Right atrium auricular region (tissue), 2 donors: ENCODE data around the gene C12orf76. TPM values are rescaled to one million over a fixed set of nuclear protein-coding genes. Genes with fewer than 3 reads are reported as not detected.
"Not testable (repeated sequence)": the region's sequence is repeated elsewhere in the genome, so short reads cannot be mapped to it uniquely, and the experiment has no call there.

Source experiments
- DNase-seq: peaks from one replicate; pipeline ENCODE4 v3.0.0-alpha.2; 2019; ENCODE audit warnings: low spot score
- H3K27ac ChIP-seq, 2 donors: fragments of 200-600 bp; sonication (generic); 1 replicate in 1 of 2; 2 replicates in 1 of 2; pipeline ENCODE4 v1.5.1; 2016 to 2019
- H3K27me3 ChIP-seq, 2 donors: fragments of 200-600 bp; sonication (generic); one replicate each; pipeline versions ENCODE4 v1.5.1 to v1.6.0; 2017 to 2019
- H3K36me3 ChIP-seq: fragments of 200-600 bp; sonication (generic); one replicate; pipeline ENCODE4 v1.5.1; 2016
- H3K4me1 ChIP-seq, 2 donors: fragments of 200-600 bp; sonication (generic); one replicate each; pipeline versions ENCODE4 v1.5.1 to v1.6.0; 2017 to 2019
- H3K4me3 ChIP-seq, 2 donors: fragments of 200-600 bp; sonication (generic); 1 replicate in 1 of 2; 2 replicates in 1 of 2; pipeline ENCODE4 v1.5.1; 2017 to 2019; ENCODE audit warnings: mild to moderate bottlenecking in 1 of 2, moderate library complexity in 1 of 2
- H3K9me3 ChIP-seq, 2 donors: fragments of 200-600 bp; sonication (generic); one replicate each; pipeline ENCODE4 v1.5.1; 2019
- CTCF ChIP-seq, 2 donors: fragments of 200-600 bp; sonication (generic); IDR thresholded peaks; one replicate each; pipeline ENCODE4 v1.5.1; 2019; ENCODE audit warnings: antibody characterized with exemption in 2 of 2
- total RNA-seq, 2 donors: library from RNA; depleted of rRNA; stranded (reverse); fragments of >200 nt; gene quantifications; one replicate each; pipeline ENCODE4 v1.1.0, GENCODE V29; 2016

C12orf76 gene
- total RNA-seq, 2 donors from 2014 or later = 8.6 to 9.0 TPM

GRCh38 chr12:110050927-110051326, 2.6 kb upstream of the C12orf76 start:
- H3K4me3 ChIP-seq = no peak overlapping the region
- H3K27me3 ChIP-seq = no peaks in the 10 kb centered on the region
- peaks cover 0 to 18% of the 10 kb centered on the region in 2 donors for H3K4me1 ChIP-seq
- no peak overlapping the region for H3K27ac ChIP-seq
- no peaks in the 10 kb centered on the region for H3K36me3 ChIP-seq
- no peaks in the 10 kb centered on the region for H3K9me3 ChIP-seq
- no peak for DNase-seq
- no peak for TF ChIP-seq CTCF (IDR thresholded peaks at IDR 0.05)

DNA sequence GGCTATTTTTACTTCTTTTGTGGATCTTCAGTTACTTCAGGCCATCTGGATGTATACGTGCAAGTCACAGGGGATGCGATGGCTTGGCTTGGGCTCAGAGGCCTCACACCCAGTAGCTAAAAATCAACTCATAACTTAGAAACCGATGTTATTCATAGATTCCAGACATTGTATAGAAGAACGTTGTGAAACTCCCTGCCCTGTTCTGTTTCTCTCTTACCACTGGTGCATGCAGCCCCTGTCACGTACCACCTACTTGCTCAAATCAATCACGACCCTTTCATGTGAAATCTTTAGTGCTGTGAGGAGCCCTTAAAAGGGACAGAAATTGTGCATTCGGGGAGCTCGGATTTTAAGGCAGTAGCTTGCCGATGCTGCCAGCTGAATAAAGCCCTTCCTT, 1.3 kb upstream of the C12orf76 start:
- not testable (repeated sequence) for H3K4me3 ChIP-seq, H3K36me3 ChIP-seq, DNase-seq, H3K27me3 ChIP-seq, H3K9me3 ChIP-seq, H3K27ac ChIP-seq
- peaks cover 0 to 18% of the 10 kb centered on the region in 2 donors for H3K4me1 ChIP-seq

DNA sequence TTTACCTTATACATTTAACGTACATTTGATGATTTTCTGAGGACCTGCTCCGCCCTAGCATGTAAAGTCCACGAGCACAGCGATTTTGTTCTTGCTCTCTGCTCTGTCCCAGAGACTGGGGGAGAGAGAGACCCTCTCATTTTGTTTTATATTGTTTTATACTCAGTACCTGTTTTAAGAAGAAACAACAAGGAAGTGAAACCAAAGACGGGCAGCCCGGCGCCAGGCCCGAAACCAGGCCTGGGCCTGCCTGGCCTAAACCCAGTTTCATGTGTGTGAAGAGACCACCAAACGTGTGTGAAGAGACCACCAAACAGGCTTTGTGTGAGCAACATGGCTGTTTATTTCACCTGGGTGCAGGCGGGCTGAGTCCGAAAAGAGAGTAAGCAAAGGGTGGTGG, 712 bp upstream of the C12orf76 start:
- H3K27me3 ChIP-seq, H3K9me3 ChIP-seq, DNase-seq, H3K36me3 ChIP-seq: not testable (repeated sequence)
- Histone ChIP-seq H3K27ac (peak overlapping the region; percentile 71 to 72), H3K4me3 (peak overlapping the region in 1 of 2 donors; percentile 71), H3K4me1 (peaks cover 0 to 18% of the 10 kb centered on the region in 2 donors)

DNA sequence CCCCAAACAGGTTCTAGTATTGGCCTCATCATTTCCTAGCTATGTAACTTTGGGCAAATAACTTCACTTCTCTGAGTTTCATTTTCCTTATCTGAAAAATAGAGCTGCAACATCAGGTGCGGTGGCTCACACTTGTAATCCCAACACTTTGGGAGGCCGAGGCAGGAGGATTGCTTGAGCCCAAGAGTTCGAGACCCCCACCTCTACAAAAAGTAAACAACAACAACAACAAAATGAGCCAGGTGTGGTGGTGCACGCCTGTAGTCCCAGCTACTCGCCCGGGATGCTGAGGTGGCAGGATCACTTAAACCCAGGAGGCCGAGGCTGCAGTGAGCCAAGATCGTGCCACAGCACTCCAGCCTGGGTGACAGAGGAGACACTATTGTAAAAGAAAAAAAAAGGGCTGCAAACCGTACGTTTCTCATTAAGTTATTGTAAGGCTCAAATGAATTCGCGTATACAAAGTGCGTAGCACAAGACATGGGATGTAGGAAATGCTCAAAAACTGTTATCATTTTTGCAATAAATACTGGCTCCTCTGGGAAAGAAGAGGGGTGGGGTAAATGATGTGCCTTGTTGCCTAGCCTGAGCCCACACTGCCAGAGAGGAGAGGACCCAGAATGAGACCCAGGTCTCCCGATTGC, 903 bp downstream of the C12orf76 start:
- Histone ChIP-seq H3K27me3 (no peaks in the 10 kb centered on the region), H3K9me3 (no peaks in the 10 kb centered on the region), H3K4me1 (peaks cover 0 to 30% of the 10 kb centered on the region in 2 donors), H3K4me3 (peak overlapping the region; percentile 71 to 91), H3K27ac (peak overlapping the region; percentile 71 to 72), H3K36me3 (no peaks in the 10 kb centered on the region)
- TF ChIP-seq CTCF (IDR thresholded peaks at IDR 0.05) = no peak
- DNase-seq = no peak

DNA sequence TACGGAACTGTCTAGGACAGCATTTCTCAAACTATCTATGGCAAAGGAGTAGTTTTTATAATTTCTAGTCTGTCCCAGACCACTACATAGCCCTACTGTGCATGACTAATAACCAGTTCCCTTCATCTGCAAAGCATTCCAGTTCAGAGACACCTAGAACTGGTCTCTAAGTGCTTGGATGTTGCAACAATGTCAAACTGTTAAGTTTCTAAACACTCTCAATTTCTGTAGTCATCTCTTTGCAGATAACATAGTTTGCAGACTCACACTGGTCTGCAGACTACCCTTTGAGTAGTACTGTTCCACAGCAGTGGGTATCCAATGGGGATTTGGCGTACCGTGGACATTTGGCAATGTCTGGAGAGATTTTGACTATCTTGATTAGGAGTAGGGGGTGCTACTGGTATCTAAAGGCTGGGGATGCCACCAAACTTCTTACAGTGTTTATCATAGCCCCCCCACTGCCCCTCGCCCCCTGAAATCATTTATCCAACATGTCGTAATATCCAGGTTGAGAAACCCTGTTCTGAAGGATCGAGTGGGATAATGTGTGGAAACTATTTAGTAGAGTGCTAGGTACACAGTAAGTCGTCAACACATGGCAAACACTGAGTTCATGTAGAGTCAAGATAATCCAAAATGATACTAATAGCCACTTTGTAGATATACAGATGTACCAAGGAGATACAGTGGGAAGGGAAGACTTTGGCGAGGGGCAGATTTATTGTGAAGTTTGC, 1.7 kb downstream of the C12orf76 start:
- Histone ChIP-seq H3K9me3 (no peaks in the 10 kb centered on the region), H3K4me1 (peaks cover 0 to 36% of the 10 kb centered on the region in 2 donors), H3K27ac (no peak overlapping the region), H3K4me3 (no peak overlapping the region), H3K36me3 (peaks cover 7% of the 10 kb centered on the region), H3K27me3 (no peaks in the 10 kb centered on the region)
- TF ChIP-seq CTCF (IDR thresholded peaks at IDR 0.05) = no peak
- no peak for DNase-seq

DNA sequence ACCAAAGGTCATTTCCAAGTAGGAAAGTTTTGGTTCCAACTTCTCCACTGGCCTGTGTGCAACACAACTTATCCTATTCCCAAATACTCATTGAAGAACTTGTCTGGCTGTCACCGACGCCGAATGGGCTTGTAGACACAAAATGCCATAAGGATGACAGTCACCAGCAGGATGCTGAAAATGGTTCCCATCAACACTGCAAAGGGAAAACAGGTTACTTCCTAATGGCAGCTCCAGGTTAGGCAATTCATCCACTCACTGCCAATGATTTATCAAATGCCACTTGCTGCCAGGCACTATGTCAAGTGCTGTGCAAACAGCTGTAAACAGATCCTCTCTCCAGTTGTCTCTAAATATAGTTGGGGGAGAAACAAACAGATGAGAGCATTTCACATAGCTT, 6.1 kb downstream of the C12orf76 start:
- H3K27ac ChIP-seq = peak overlapping the region; percentile 60 to 75
- no peaks in the 10 kb centered on the region for H3K27me3 ChIP-seq
- H3K4me1 ChIP-seq = peaks cover 0 to 36% of the 10 kb centered on the region in 2 donors
- H3K9me3 ChIP-seq = no peaks in the 10 kb centered on the region
- no peak for TF ChIP-seq CTCF (IDR thresholded peaks at IDR 0.05)
- H3K4me3 ChIP-seq = no peak overlapping the region
- DNase-seq = no peak
- peaks cover 25% of the 10 kb centered on the region for H3K36me3 ChIP-seq
